Measurements from ENCODE around the gene CSTF2T.
"Not testable (repeated sequence)": the region's sequence is repeated elsewhere in the genome, so short reads cannot be mapped to it uniquely, and the experiment has no call there.

The CSTF2T gene

DNA sequence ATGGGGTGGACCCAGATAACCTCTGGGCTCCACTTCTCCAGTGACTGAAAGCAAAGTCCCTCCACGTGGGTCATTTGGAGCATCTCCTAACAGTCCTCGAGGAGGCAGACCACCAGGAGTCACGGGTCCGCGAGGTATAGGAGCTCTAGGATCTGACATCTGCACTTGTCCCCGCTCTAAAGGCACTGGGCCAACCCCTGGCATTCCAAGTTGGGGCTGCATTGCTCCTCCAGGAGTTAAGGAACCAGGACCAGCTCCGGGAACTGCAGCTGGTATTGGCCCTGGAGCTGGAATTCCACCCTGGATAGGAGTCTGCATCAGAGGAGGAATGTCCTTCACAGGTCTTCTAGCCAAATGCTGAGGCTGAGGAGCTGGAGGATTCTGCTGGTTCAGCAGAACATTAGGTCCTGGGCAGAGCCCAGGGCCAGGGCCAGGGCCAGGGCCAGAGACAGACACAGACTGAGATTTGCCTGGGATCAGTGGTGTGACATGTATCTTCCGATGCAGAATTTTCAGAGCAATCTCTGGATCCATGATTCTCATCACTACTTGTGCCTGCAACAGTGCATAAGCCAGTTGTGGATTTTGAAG is 827 bp downstream of the CSTF2T start:
- DNase-seq (ENCODE audit: low read depth in 2 of 2) = no peak

DNA sequence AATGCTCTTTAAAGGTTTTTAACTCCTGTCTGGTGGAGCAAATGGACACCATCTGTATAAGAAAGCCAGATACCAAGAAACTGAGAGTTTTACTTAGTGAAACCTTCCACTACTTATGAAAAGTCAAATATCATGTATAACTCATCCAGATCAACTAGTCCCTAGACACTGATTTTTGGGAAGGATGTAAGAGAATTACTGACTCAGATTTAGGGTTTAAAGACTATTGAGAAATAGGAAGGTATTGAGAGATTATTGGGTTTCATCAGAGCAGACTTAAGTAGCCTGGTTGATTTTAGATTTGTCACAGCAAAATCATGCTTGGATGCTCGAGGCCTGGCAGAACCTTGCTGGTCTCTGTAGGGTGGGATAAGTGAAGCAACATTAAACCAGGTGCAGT is 3.1 kb downstream of the CSTF2T start:
- DNase-seq (ENCODE audit: low read depth in 2 of 2) = no peak

DNA sequence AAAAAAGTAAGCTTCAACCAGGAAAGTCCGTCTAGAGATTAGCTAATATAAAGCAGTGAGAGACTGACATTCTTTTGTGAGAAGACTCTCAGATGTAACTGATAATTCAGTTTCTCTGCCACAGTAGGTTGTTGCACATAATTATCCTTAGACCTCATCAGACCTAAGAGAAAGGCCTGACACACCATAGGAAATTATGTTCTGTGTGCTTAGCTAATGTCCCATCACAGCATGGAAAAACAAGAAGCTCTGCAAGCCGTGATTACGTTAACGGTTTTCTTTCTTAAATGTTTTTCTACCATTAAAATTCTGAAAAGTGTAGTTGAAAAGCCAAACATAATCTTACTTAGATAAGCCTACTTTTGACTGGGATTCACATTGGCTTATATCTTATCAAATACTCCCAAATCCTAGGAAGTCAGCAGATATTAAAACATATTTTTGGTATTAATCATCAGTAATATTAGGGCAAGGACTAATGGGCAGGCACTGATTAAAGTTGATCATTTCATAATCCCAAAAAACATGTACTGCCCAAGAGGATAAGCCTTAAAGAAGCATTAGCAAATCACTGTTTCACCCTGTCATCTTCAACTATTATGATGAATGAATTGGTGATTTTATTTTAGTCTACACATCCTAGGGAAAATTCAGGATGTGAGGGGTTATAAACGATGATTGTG is 5.2 kb downstream of the CSTF2T start:
- no peak for DNase-seq (ENCODE audit: low read depth in 2 of 2)

DNA sequence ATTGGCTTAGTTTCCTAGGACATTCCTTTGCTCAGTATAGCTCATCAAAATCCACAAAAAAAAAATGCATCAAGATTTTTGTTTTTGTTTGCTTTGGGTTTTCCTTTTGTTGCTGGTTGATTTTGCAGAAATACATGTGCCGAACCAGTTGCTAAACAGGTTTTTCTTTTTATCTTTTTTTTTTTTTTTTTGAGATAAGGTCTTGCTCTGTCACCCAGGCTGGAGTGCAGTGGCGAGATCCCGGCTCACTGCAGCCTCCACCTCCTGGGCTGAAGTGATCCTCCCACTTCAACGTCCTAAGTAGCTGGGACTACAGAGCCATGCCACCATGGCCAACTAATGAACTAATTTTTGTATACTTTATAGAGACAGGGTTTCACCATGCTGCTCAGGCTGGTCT is 8.3 kb downstream of the CSTF2T start:
- DNase-seq (ENCODE audit: low read depth in 2 of 2) = no peak

DNA sequence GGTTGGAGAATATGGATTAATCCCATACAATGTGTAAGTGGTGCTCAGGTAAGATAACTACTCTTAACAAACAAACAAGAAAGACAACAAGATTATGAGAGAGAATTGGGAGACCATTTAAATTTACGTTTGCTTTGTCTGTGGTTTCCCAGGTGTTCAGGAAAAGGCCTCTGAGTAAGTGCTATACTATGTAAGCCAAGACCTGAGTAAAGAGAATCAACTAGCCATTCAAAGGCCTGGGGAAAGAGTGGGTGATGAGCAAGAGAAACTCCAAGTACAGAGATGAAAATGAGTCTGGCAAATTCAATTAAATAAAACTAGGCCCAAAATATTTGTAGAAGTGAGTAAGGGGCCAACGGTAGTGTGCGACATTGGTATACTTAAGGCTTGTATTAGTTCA is 9.9 kb downstream of the CSTF2T start:
- no peak for DNase-seq (ENCODE audit: low read depth in 2 of 2)

DNA sequence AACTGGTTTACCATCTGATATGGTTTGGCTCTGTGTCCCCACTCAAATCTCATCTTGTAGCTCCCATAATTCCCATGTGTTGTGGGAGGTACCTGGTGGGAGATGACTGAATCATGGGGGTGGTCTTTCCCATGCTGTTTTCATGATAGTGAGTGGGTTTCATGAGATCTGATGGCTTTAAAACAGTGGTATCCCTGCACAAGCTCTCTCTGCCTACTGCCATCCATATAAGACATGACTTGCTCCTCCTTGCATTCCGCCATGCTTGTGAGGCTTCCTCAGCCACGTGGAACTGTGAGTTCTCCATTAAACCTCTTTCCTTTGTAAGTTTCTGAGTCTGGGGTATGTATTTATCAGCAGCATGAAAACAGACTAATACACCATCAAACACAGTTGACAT is 10.6 kb downstream of the CSTF2T start:
- DNase-seq (ENCODE audit: low read depth in 2 of 2) = not testable (repeated sequence)

DNA sequence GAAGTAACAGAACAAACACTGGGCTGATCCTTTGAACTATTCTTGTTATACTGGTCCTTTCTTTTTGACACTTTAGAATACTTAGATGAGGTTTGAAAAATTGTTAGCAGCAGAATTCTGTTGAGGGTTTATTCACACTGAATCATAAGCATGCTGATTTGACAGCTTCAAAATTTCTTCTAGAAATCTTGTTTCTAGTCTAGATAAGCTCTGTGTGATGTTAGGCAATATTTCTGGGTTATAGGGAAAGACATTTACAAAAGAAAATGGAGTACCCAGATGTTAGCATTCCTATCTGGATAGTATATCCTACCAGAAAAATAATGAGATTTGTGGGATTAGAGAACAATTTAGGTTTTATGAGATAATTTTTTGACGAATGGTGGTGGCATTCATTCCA is 12.1 kb downstream of the CSTF2T start:
- DNase-seq (ENCODE audit: low read depth in 2 of 2) = no peak

DNA sequence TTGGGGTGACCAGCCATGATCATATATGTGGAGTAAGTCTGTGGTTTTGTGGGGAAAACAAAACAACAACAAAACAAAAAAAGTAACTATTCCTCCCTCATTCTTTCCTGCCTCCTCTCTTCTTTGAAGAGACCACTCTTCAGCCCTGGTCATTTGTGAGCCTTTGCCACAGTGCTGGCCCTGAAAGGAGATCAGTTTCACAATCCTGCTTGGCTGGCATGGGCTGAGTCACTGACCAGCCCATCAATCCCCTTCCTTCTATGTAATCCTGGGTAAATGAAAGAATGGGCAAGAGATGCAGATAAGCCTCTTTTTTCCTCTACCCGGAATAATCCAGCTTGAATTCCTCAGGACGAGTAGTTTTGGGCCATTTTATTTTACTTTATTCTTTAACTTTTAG is 13.6 kb downstream of the CSTF2T start:
- no peak for DNase-seq (ENCODE audit: low read depth in 2 of 2)

DNA sequence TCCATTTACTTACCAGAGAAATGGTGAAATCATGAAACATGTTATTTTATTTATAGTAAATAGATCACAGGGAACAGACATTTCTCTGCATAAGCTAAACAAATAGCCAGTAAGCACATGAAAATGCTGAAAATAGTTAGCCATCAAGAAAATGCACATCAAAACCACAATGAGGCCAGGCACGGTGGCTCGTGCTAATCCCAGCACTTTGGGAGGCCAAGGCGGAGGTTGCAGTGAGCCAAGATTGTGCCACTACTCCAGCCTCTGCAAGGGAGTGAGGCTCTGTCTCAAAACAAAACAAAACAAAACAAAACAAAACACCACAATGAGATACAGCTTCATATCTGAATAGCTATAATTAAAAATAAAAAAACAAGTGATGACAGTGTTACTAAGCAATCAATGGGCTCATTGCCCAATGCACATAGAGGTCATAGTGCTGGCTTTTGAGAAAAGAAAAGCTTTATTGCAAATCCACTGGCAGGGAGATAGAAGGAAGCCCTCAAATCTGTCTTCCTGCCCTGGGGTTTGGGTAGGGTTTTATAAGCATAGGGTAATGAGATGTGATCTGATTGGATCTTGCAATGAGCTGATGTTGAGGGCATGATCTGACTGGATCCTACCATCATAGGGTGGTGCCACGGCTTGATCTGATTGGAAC is 16.2 kb downstream of the CSTF2T start:
- DNase-seq (ENCODE audit: low read depth in 2 of 2) = no peak

DNA sequence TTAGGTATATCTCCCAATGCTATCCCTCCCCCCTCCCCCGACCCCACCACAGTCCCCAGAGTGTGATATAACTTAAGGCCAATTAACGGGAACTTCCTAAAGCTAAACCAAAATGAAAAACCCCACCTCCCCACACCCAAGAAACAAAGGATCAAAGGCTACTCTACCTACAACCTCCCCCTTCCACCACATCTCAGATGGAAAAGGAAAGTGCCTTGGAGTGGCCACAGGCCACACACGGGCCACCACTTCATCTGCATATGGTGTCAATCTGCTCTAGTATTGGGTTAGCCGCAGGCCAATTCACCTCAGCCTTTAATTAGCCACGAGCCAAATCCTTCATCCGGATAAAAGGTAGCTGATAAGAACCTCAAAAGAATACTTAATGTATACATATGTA is 19.6 kb downstream of the CSTF2T start:
- DNase-seq (ENCODE audit: low read depth in 2 of 2) = no peak

DNA sequence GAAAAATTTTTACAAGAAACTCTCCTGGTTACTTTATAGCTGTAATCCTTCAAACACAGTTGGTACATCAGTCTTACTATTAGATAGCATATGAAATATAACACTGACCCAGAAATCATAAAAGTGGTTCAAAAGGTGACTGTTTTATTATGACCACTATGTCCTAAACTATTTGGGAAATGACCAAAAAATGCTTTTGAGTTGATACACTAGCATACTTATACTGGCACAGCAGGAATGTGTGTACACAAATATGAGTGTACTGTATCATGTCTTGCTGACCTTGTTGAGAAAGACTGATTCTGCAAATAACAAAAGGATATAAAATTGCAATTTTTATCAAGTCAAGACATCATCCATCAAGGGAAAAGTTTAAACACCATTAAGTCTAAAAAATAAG is 24.3 kb downstream of the CSTF2T start:
- no peak for DNase-seq (ENCODE audit: low read depth in 2 of 2)

DNA sequence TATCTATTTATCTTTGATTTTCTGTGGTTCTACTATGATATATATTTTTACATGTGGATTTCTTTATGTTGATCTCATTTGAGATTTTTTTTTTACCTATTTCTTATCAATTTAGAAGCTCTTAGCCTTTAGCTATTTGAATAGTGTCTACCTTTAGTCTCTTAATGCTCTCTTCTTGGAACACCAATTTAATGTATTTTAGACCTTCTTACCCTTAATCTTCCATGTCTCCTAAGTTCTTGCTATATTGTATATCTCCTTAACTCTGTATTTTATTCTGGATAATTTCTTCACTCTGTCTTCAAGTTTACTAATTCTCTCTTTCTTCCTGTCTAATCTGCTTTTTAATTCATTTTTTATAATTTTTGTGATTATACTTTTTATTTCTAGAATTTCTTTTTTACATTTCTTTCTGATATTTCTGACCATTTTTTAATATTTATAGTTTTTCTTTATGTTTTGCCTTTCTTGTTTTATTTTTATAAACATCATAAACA is 27.3 kb downstream of the CSTF2T start:
- no peak for DNase-seq (ENCODE audit: low read depth in 2 of 2)

DNA sequence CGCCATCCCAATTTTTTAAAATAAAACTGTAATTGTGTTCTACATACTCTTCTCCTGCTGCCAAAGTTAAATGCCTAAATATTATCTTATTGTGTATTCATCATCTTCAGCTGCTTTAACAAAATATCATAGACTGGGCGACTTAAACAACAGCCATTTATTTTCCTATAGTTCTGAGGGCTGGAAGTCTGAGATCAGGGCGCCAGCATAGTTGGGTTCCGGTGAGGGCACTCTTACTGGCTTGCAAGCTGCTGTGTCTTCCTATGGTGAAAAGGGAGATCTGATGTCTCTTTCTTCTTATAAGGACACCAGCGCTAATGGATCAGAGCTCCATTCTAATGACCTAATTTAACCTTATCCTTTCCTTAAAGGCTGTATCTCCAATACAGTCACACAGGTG is 30.4 kb downstream of the CSTF2T start:
- no peak for DNase-seq (ENCODE audit: low read depth in 2 of 2)

DNA sequence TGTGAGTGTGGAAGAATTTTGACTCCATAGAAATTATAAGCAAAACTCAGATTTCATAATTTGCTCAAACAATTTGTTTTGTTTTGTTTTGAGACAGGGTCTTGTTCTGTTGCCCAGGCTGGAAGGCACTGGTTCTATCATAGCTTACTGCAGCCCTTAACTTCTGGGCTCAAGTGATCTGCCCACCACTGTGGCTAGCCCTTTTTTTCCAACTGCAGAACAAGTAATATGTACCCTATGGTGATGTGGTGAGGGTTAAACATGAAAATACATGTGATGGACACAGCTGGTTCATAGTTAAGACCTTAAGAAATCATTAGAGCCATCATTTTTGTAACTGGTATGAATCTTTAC is 31.1 kb downstream of the CSTF2T start:
- DNase-seq (ENCODE audit: low read depth in 2 of 2) = no peak

DNA sequence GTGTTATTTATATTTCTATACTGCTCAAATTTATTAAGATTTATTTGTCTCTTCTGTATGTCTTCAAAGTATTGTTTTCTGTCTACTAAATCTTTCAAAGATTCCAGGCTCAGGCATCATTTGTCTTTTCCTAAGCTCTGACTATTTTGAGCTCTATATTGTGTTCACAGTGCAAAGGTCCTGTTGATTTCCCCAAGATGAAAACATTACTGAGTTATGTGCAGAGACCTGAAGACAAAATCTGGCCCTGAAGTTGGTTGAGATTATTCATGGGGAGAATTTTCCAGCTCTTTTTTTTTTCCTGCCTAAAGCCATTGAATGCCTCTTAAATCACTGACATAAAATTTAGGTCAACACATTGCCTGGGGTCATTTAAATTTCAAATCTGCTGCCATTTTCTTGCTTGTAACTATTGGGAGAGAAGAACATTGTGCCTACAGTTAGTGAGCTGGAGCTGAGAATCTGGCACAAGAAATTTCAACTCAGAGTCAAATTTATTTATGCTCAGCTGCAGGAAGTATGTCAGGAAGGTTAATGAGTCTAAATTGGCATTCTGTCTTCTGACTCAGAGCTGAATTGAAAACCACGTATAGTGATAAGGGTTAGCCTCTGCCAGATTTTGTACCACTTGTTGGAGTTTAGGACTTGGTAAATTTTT is 31.6 kb downstream of the CSTF2T start:
- no peak for DNase-seq (ENCODE audit: low read depth in 2 of 2)

DNA sequence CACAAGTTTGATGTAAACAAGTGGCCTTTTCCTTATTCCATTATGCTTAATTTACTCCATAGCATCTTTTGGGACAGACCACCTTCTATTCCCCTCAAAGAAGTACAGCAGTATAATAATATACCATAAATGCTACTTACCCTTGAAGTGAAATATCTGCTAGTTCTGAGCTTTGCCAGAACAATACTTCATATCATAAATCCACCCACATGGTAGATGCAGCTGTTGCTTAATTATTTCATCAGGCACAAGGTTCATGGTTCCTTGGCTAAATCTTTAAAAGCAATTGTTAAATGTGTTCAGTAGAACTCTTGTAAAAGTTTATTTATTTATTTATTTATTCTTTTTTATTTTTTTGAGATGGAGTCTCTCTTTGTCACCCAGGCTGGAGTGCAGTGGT is 32.9 kb downstream of the CSTF2T start:
- DNase-seq (ENCODE audit: low read depth in 2 of 2) = no peak

DNA sequence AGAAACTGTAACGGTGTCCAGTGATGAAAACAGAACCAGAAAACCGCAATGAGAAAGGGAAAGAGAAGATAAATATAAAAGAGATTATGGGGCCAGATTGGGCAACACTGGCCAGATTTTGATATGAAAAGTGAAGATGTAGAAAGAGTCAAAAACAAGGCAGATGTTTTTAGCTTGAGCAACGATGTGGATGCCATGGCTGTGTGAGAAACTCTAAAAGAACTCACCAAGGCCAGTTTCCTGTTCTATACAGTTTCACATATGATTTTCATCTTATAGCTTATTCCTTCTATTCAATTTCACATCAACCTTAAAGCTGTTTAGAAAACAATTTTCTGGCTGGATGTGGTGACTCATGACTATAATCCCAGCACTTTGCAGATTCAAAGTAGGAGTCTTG is 36.3 kb downstream of the CSTF2T start:
- no peak for DNase-seq (ENCODE audit: low read depth in 2 of 2)

DNA sequence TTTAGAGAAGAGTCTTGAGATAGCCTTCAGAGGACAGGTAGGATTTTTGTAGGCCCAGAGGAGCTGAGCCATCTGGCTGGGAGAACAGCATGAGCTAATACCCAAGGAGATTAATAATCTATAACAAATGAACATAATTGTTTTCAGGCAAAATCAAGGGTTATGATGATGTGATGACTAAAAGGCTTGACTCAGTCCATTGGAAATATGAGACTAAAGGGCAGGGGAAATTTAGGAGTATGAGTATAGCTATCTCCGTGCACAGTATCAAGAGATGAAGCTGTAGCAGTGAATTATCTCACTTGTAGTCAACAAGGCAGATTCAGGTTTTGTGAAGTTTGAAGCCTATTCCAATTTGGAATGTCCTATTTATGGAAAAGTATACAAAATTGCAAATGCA is 40.1 kb downstream of the CSTF2T start:
- no peak for DNase-seq (ENCODE audit: low read depth in 2 of 2)

DNA sequence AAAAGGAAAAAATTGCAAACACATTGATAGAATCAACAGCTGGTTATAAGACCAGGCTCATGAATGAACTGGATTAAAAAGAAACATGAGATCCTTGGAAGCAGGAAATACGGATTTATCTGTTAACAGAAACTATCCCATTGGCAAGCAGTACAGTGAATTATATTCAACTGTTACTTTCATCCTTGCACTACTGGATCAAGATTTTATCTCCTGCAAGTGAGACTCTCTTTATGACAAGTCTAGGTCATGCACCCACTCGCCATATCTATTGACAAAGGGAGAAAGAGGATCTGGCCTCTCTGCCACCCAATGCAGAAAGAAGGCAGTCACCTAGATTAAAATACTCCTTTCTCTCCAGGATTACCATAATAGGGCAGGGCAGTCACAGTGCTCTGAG is 41.4 kb downstream of the CSTF2T start:
- DNase-seq (ENCODE audit: low read depth in 2 of 2) = no peak

DNA sequence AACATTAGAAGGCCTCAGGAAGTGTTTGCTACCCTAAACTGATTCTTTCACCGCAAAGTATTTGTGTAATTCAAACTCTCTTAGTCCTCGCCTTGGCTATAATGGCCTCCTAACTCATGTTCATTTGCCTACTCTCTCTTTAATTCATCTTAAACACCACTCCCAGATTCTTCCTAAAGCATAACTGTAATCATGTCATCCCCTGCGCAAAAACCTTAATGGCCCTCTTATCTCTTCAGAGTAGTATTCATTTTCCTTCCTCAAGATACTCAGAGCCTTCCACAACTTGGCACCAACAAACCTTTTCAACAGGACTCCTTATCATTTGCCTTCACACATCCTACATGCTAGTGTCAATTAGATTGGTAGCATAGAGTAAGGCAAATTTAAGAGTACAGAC is 42.9 kb downstream of the CSTF2T start:
- no peak for DNase-seq (ENCODE audit: low read depth in 2 of 2)

DNA sequence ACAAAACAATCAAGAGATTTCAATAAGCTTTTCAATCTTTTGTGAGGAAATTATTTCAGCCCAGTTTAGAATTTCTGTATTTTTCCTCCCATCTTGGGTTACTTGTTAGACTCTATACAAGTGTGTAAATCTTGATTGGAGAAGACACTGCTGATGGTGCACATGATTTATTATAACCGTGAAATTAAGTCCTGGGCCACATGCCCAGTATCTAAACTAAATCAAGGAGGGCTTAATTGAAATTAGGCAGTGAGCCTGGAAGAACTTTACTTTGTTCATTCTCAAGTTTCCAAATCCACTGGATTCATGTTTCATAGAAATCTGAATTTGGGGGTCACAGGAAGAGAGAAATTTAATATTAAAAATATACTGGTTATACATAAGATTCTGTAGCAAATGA is 44.5 kb downstream of the CSTF2T start:
- no peak for DNase-seq (ENCODE audit: low read depth in 2 of 2)

DNA sequence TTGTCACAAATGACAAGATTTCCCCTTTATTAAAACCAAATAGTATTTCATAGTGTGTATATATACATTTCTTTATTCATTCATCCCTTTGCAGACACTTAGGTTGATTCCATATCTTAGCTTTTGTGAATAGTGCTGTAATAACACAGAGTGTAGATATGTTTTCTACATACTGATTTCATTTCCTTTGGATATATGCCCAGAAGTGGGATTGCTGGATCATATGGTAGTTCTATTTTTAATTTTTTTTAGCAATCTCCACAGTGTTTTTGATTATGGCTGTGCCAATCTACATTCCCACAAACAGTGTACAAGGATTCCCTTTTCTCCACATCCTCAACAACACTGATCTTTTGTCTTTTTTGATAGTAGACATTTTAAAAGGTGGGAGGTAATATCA is 46.4 kb downstream of the CSTF2T start:
- no peak for DNase-seq (ENCODE audit: low read depth in 2 of 2)

DNA sequence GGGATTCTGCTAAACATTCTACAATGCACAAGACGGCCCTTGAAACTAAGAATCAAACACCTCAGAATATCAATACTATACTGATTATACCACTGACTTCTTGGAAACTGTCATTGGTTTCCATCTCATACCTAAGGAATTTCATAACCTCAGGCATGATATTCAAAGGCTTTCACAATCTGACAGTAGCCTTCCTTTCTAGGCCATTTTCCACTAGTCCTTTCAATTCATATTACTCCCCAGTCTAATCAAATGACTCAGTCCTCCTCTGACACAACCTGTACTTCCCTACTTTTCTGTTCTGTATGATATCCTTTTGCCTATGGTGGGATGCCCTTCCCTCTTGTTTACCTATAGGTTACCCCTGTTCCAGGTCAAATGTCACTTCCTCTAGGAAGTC is 48.3 kb downstream of the CSTF2T start:
- no peak for DNase-seq (ENCODE audit: low read depth in 2 of 2)
